T-cell (primary cell): Measurements from ENCODE around the gene EEF1A1. TPM values are rescaled to one million over a fixed set of nuclear protein-coding genes. Genes with fewer than 3 reads are reported as not detected.

Experiments used
- ATAC-seq, 4 experiments: fragments of 200-7000 bp in 3 of 4; fragments of 150-1000 bp in 1 of 4; cut with Tn5 transposase; replicated peaks in 1 of 4; 1 replicate in 3 of 4; 2 replicates in 1 of 4; pipeline ENCODE4 v1.10.0; 2021; ENCODE audit warnings: moderate library complexity in 3 of 4, mild to moderate bottlenecking in 2 of 4, moderate number of reproducible peaks in 1 of 4
- CTCF ChIA-PET, 2 donors: fragments of 300-600 bp; sonication (Branson Sonifier 250); formaldehyde crosslinking; loops; one replicate each; lab custom pipeline; 2022; ENCODE audit warnings: antibody characterized with exemption in 2 of 2; lab: Charles Lee
- POLR2A ChIA-PET, 2 donors: fragments of 300-600 bp; sonication (Branson Sonifier 250); formaldehyde crosslinking; loops; one replicate each; lab custom pipeline; 2022; ENCODE audit warnings: antibody characterized with exemption in 2 of 2; lab: Charles Lee
- DNase-seq, 35 experiments: peaks; one replicate each; pipeline versions ENCODE4 v3.0.0 to v3.0.0-alpha.2; 2013 to 2023
- H3K27ac ChIP-seq: one replicate; pipeline ENCODE4 v1.5.1; 2013; ENCODE audit warnings: low read length
- H3K27me3 ChIP-seq, 2 experiments: replicated peaks in 1 of 2; 1 replicate in 1 of 2; 2 replicates in 1 of 2; pipeline versions ENCODE4 v1.6.1 to v1.7.0; 2013; ENCODE audit warnings: low read length in 1 of 2, mixed read lengths in 1 of 2; ENCODE audit not compliant: control insufficient read depth in 2 of 2, insufficient read depth in 2 of 2; ENCODE audit errors: extremely low read depth in 1 of 2
- H3K36me3 ChIP-seq, 2 donors: 1 replicate in 1 of 2; 2 replicates in 1 of 2; pipeline versions ENCODE4 v1.6.1 to v1.7.0; 2013; ENCODE audit warnings: low read length in 1 of 2; ENCODE audit not compliant: control insufficient read depth in 2 of 2, insufficient read depth in 1 of 2; ENCODE audit errors: extremely low read depth in 1 of 2
- H3K4me1 ChIP-seq, 2 experiments: 1 replicate in 1 of 2; 2 replicates in 1 of 2; pipeline versions ENCODE4 v1.6.1 to v1.7.0; 2013; ENCODE audit warnings: low read length in 2 of 2, mixed read lengths in 1 of 2; ENCODE audit not compliant: insufficient read depth in 2 of 2, control insufficient read depth in 1 of 2; ENCODE audit errors: extremely low read depth in 1 of 2
- H3K4me3 ChIP-seq, 2 donors: 1 replicate in 1 of 2; 2 replicates in 1 of 2; pipeline versions ENCODE4 v1.5.1 to v1.7.0; 2013; ENCODE audit warnings: mild to moderate bottlenecking in 2 of 2, low read length in 1 of 2, moderate library complexity in 1 of 2; ENCODE audit not compliant: control insufficient read depth in 1 of 2; ENCODE audit errors: extremely low read depth in 1 of 2
- H3K9me3 ChIP-seq: 2 replicates; pipeline ENCODE4 v1.7.0; 2013
- H3K27ac Mint-ChIP-seq, 2 donors: one replicate each; pipeline ENCODE4 v1.8.0; 2020 to 2021; ENCODE audit warnings: mild to moderate bottlenecking in 2 of 2, mixed read lengths in 2 of 2
- H3K27me3 Mint-ChIP-seq, 2 donors: one replicate each; pipeline ENCODE4 v1.8.0; 2021 to 2022; ENCODE audit warnings: mixed read lengths in 2 of 2
- H3K36me3 Mint-ChIP-seq: one replicate; pipeline ENCODE4 v1.8.0; 2021; ENCODE audit warnings: mixed read lengths
- H3K4me1 Mint-ChIP-seq, 3 donors: one replicate each; pipeline ENCODE4 v1.8.0; 2020 to 2022; ENCODE audit warnings: mixed read lengths in 3 of 3, mild to moderate bottlenecking in 1 of 3
- H3K4me3 Mint-ChIP-seq, 3 donors: one replicate each; pipeline ENCODE4 v1.8.0; 2020 to 2022; ENCODE audit warnings: mild to moderate bottlenecking in 3 of 3, mixed read lengths in 3 of 3, moderate library complexity in 3 of 3
- H3K9me3 Mint-ChIP-seq, 3 donors: one replicate each; pipeline ENCODE4 v1.8.0; 2020 to 2022; ENCODE audit warnings: mixed read lengths in 3 of 3
- WGBS: methylation state at CpG from one replicate; pipeline ENCODE4 v1.1.5; 2013; ENCODE audit warnings: missing lambda C conversion rate; ENCODE audit not compliant: insufficient coverage; 5-methylcytosine and 5-hydroxymethylcytosine counted together
- total RNA-seq, 35 experiments: library from RNA in 6 of 35; stranded (reverse) in 6 of 35; fragments of 120-200 nt in 1 of 35; gene quantifications; one replicate each; pipeline versions ENCODE4 v1.2.1 to v1.2.4 and lab custom pipeline; 2013 to 2026

EEF1A1 gene
- total RNA-seq, 5 donors from 2014 or later (not counting 1 experiment from before 2014, with no cell fraction given), result 14,142 to 15,123 (median 14,655) TPM

GRCh38 chr6:73505142-73505541, 15.7 kb downstream of the EEF1A1 start:
- POLR2A ChIA-PET, result interaction anchor here in 1 of 2 donors (0.6 to 1.0 kb wide), 3 partner anchors 9 to 147 kb away, joined by 3 to 5 read pairs (median 3); no protein-coding TSS in a partner anchor
- no peaks in the 10 kb centered on the region for H3K27me3 Mint-ChIP-seq

GRCh38 chr6:73504160-73504559, 16.7 kb downstream of the EEF1A1 start:
- H3K4me1 Mint-ChIP-seq, result no peaks in the 10 kb centered on the region
- ChIA-PET POLR2A (interaction anchor here in 1 of 2 donors (0.6 kb wide), 1 partner anchor 40 kb away, joined by 6 read pairs; no protein-coding TSS in a partner anchor), CTCF (no interaction called here)
- peak in 1 of 4 experiments; percentile 3 for ATAC-seq
- peaks cover 22% of the 10 kb centered on the region for H3K36me3 Mint-ChIP-seq
- Histone ChIP-seq H3K4me1 (no peaks in the 10 kb centered on the region), H3K27me3 (no peaks in the 10 kb centered on the region), H3K9me3 (no peaks in the 10 kb centered on the region), H3K27ac (no peak overlapping the region), H3K4me3 (no peak overlapping the region), H3K36me3 (peaks cover 0 to 41% of the 10 kb centered on the region in 2 donors)
- no peaks in the 10 kb centered on the region for H3K27me3 Mint-ChIP-seq
- no peak overlapping the region for H3K27ac Mint-ChIP-seq
- DNase-seq, result no peak
- no peak overlapping the region for H3K4me3 Mint-ChIP-seq
- no peaks in the 10 kb centered on the region for H3K9me3 Mint-ChIP-seq
- WGBS, result no CpG with 5 or more reads among the region's 2 CpGs

More at GRCh38 chr6:73505142-73505541, 15.7 kb downstream of the EEF1A1 start:
- no peaks in the 10 kb centered on the region for H3K4me1 Mint-ChIP-seq
- CTCF ChIA-PET, result interaction anchor here in 1 of 2 donors (0.7 kb wide), 1 partner anchor 128 kb away, joined by 4 read pairs; no protein-coding TSS in a partner anchor
- no peak overlapping the region for H3K27ac Mint-ChIP-seq
- H3K27ac ChIP-seq, result no peak overlapping the region
- H3K36me3 ChIP-seq, result peaks cover 0 to 31% of the 10 kb centered on the region in 2 donors
- H3K4me3 ChIP-seq, result no peak overlapping the region
- no peaks in the 10 kb centered on the region for H3K4me1 ChIP-seq
- no peaks in the 10 kb centered on the region for H3K9me3 ChIP-seq
- ATAC-seq, result no peak
- H3K4me3 Mint-ChIP-seq, result no peak overlapping the region
- H3K9me3 Mint-ChIP-seq, result no peaks in the 10 kb centered on the region
- peaks cover 22% of the 10 kb centered on the region for H3K36me3 Mint-ChIP-seq
- DNase-seq, result no peak
- H3K27me3 ChIP-seq, result no peaks in the 10 kb centered on the region

- H3K27ac Mint-ChIP-seq, result peak overlapping the region; percentile 25 to 54
- Histone ChIP-seq H3K4me3 (no peak overlapping the region), H3K27me3 (no peaks in the 10 kb centered on the region), H3K4me1 (no peaks in the 10 kb centered on the region), H3K36me3 (peaks cover 0 to 46% of the 10 kb centered on the region in 2 donors), H3K9me3 (no peaks in the 10 kb centered on the region), H3K27ac (peak overlapping the region; percentile 10)
- DNase-seq (no peak), ATAC-seq (no peak)
- H3K36me3 Mint-ChIP-seq, result peaks cover 22% of the 10 kb centered on the region
- H3K27me3 Mint-ChIP-seq, result no peaks in the 10 kb centered on the region
- POLR2A ChIA-PET, result interaction anchor here in 1 of 2 donors (0.7 kb wide), 1 partner anchor 140 kb away, joined by 3 read pairs; no protein-coding TSS in a partner anchor
- no peaks in the 10 kb centered on the region for H3K4me1 Mint-ChIP-seq
- CTCF ChIA-PET, result no interaction called here
- 100% methylated on average over 1 of the region's 2 CpGs for WGBS
- no peaks in the 10 kb centered on the region for H3K9me3 Mint-ChIP-seq
- H3K4me3 Mint-ChIP-seq, result no peak overlapping the region
These were observed 17.6 kb downstream of the EEF1A1 start for GRCh38 chr6:73503027-73503772.

- H3K4me1 Mint-ChIP-seq, result no peaks in the 10 kb centered on the region
- H3K36me3 Mint-ChIP-seq, result peaks cover 18% of the 10 kb centered on the region
- DNase-seq (no peak), ATAC-seq (no peak)
- Histone ChIP-seq H3K27ac (no peak overlapping the region), H3K9me3 (no peaks in the 10 kb centered on the region), H3K27me3 (no peaks in the 10 kb centered on the region), H3K36me3 (peaks cover 0 to 60% of the 10 kb centered on the region in 2 donors), H3K4me1 (no peaks in the 10 kb centered on the region), H3K4me3 (no peak overlapping the region)
- H3K27ac Mint-ChIP-seq, result no peak overlapping the region
- CTCF ChIA-PET, result no interaction called here
- H3K9me3 Mint-ChIP-seq, result no peaks in the 10 kb centered on the region
- POLR2A ChIA-PET, result interaction anchor here in 1 of 2 donors (0.7 kb wide), 1 partner anchor 161 kb away, joined by 3 read pairs; no protein-coding TSS in a partner anchor
- no peaks in the 10 kb centered on the region for H3K27me3 Mint-ChIP-seq
- H3K4me3 Mint-ChIP-seq, result no peak overlapping the region
- WGBS, result 90% methylated on average over 2 of the region's 3 CpGs
These were observed 22.9 kb downstream of the EEF1A1 start for GRCh38 chr6:73497915-73498314.

GRCh38 chr6:73491377-73491776, 29.5 kb downstream of the EEF1A1 start:
- no peak for ATAC-seq
- peak overlapping the region in 1 of 2 donors; percentile 22 for H3K27ac Mint-ChIP-seq
- no peaks in the 10 kb centered on the region for H3K27me3 ChIP-seq
- H3K36me3 ChIP-seq, result peaks cover 9 to 64% of the 10 kb centered on the region in 2 donors
- DNase-seq, result no peak
- no peak overlapping the region for H3K27ac ChIP-seq
- peaks cover 0 to 8% (median 1%) of the 10 kb centered on the region in 3 donors for H3K4me1 Mint-ChIP-seq
- no peak overlapping the region for H3K4me3 Mint-ChIP-seq
- POLR2A ChIA-PET, result no interaction called here
- no peaks in the 10 kb centered on the region for H3K4me1 ChIP-seq
- no peaks in the 10 kb centered on the region for H3K9me3 Mint-ChIP-seq
- CTCF ChIA-PET, result interaction anchor here in 1 of 2 donors (0.5 kb wide), 2 partner anchors 14 to 41 kb away, joined by 3 to 4 read pairs; no protein-coding TSS in a partner anchor
- peaks cover 48% of the 10 kb centered on the region for H3K36me3 Mint-ChIP-seq
- no peaks in the 10 kb centered on the region for H3K9me3 ChIP-seq
- H3K27me3 Mint-ChIP-seq, result no peaks in the 10 kb centered on the region
- H3K4me3 ChIP-seq, result no peak overlapping the region

- 88% methylated on average over 5 of the region's 7 CpGs for WGBS
- Histone ChIP-seq H3K36me3 (peaks cover 24 to 80% of the 10 kb centered on the region in 2 donors), H3K9me3 (no peaks in the 10 kb centered on the region), H3K4me3 (no peak overlapping the region), H3K27me3 (no peaks in the 10 kb centered on the region), H3K4me1 (no peaks in the 10 kb centered on the region), H3K27ac (no peak overlapping the region)
- CTCF ChIA-PET, result interaction anchor here (0.7 to 0.8 kb wide), 2 partner anchors 10 to 243 kb away, joined by 3 to 5 read pairs; no protein-coding TSS in a partner anchor
- Mint-ChIP-seq H3K27ac (peak overlapping the region in 1 of 2 donors; percentile 22), H3K4me1 (peaks cover 0 to 8% (median 1%) of the 10 kb centered on the region in 3 donors), H3K36me3 (peaks cover 64% of the 10 kb centered on the region), H3K4me3 (no peak overlapping the region), H3K9me3 (no peaks in the 10 kb centered on the region), H3K27me3 (no peaks in the 10 kb centered on the region)
- no peak for ATAC-seq
- no peak for DNase-seq
- POLR2A ChIA-PET, result interaction anchor here in 1 of 2 donors (0.6 to 0.7 kb wide), 2 partner anchors 23 to 149 kb away, joined by 5 to 8 read pairs; no protein-coding TSS in a partner anchor
These were observed 33.4 kb downstream of the EEF1A1 start for GRCh38 chr6:73487473-73487872.
